ENCODE data around the gene NAA50.

Gene NAA50

DNA sequence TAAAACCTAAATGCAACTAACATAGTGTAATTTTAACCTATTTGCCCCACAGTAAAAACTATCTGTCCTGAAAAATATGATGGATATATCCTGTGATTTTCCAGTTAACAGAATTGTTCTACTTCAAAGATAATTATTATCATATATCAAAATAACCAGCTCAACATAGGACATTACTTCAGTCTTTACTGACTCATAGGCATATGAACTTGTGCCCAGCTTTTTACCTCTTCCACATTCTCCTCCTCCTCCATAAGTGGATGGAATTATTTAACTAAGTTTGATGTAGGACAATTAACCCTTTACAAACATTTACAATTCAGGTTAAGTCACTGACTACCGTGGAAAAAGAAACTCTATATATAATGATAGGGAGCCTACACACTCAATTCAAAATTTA lies 26.8 kb downstream of the NAA50 start:
- Histone ChIP-seq H3K36me3 (ENCODE audit: control insufficient read depth in 5 of 5, insufficient read depth in 5 of 5, low read length in 5 of 5) (peaks cover 15 to 34% (median 26%) of the 10 kb centered on the region in 5 donors), H3K27ac (ENCODE audit: low read depth, low read length) (peak overlapping the region; percentile 86), H3K9ac (ENCODE audit: low read length in 5 of 5) (no peak overlapping the region)

GRCh38 chr3:113717818-113718217 lies 28.2 kb downstream of the NAA50 start:
- peaks cover 0 to 38% (median 21%) of the 10 kb centered on the region in 5 donors for H3K4me1 ChIP-seq (ENCODE audit: control insufficient read depth in 5 of 5, insufficient read depth in 5 of 5, low read length in 5 of 5)

More for the DNA sequence above, 26.8 kb downstream of the NAA50 start:
- H3K27me3 ChIP-seq (ENCODE audit: control insufficient read depth in 5 of 5, insufficient read depth in 4 of 5, low read length in 5 of 5), result no peaks in the 10 kb centered on the region
- H3K9me3 ChIP-seq (ENCODE audit: control insufficient read depth in 5 of 5, low read length in 5 of 5), result no peaks in the 10 kb centered on the region
- H3K4me1 ChIP-seq (ENCODE audit: control insufficient read depth in 5 of 5, insufficient read depth in 5 of 5, low read length in 5 of 5), result peaks cover 0 to 38% (median 21%) of the 10 kb centered on the region in 5 donors
- no peak overlapping the region for H3K4me3 ChIP-seq (ENCODE audit: low read depth in 1 of 5, low read length in 5 of 5)

DNA sequence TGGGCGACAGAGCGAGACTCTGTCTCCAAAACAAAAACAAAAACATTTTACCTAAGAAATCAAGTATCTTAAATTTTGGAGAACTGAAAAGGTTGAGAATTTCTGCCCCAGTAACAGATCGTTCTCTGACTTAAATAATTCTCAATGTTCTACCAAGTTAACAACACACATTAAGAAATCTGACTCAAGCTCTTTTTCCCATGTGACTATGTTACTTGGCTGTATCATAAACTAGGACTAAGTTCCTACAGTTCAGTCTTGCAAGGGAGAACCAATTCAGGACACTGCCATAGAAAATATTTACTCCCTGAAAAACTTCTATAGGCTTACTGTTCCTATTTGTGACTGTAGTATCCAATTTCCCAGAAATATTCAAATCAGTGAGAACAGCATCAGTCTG lies 28.7 kb downstream of the NAA50 start:
- peaks cover 0 to 38% (median 21%) of the 10 kb centered on the region in 5 donors for H3K4me1 ChIP-seq (ENCODE audit: control insufficient read depth in 5 of 5, insufficient read depth in 5 of 5, low read length in 5 of 5)
- H3K9me3 ChIP-seq (ENCODE audit: control insufficient read depth in 5 of 5, low read length in 5 of 5), result no peaks in the 10 kb centered on the region
- no peaks in the 10 kb centered on the region for H3K27me3 ChIP-seq (ENCODE audit: control insufficient read depth in 5 of 5, insufficient read depth in 4 of 5, low read length in 5 of 5)
- H3K36me3 ChIP-seq (ENCODE audit: control insufficient read depth in 5 of 5, insufficient read depth in 5 of 5, low read length in 5 of 5), result peaks cover 10 to 26% (median 20%) of the 10 kb centered on the region in 5 donors
- H3K4me3 ChIP-seq (ENCODE audit: low read depth in 1 of 5, low read length in 5 of 5), result no peak overlapping the region
- peak overlapping the region; percentile 86 for H3K27ac ChIP-seq (ENCODE audit: low read depth, low read length)
- H3K9ac ChIP-seq (ENCODE audit: low read length in 5 of 5), result no peak overlapping the region

More at GRCh38 chr3:113717818-113718217, 28.2 kb downstream of the NAA50 start:
- Histone ChIP-seq H3K27ac (ENCODE audit: low read depth, low read length) (peak overlapping the region; percentile 86), H3K9ac (ENCODE audit: low read length in 5 of 5) (no peak overlapping the region), H3K9me3 (ENCODE audit: control insufficient read depth in 5 of 5, low read length in 5 of 5) (no peaks in the 10 kb centered on the region), H3K36me3 (ENCODE audit: control insufficient read depth in 5 of 5, insufficient read depth in 5 of 5, low read length in 5 of 5) (peaks cover 10 to 28% (median 23%) of the 10 kb centered on the region in 5 donors), H3K4me3 (ENCODE audit: low read depth in 1 of 5, low read length in 5 of 5) (no peak overlapping the region), H3K27me3 (ENCODE audit: control insufficient read depth in 5 of 5, insufficient read depth in 4 of 5, low read length in 5 of 5) (no peaks in the 10 kb centered on the region)

DNA sequence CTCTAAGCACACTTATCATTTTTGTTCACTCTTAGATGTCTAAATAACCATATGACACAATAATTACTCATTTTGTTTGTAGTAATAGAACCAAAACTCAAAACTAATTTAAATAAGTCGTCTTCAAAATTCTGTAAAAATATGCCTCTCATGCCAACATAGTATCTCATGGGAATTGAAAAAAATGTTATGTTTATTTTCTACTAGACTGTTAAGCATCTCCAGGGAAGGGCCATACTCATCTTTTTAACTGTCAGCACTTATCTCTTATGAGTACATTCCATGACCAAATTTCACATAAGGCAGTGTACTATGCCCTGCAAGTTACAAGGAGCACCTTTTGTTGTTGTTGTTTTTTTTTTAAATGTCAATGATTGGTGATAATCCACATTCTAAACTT lies 31.3 kb downstream of the NAA50 start:
- H3K36me3 ChIP-seq (ENCODE audit: control insufficient read depth in 5 of 5, insufficient read depth in 5 of 5, low read length in 5 of 5), result peaks cover 0 to 6% (median 2%) of the 10 kb centered on the region in 5 donors
- H3K4me3 ChIP-seq (ENCODE audit: low read depth in 1 of 5, low read length in 5 of 5), result no peak overlapping the region
- no peak overlapping the region for H3K9ac ChIP-seq (ENCODE audit: low read length in 5 of 5)
- H3K4me1 ChIP-seq (ENCODE audit: control insufficient read depth in 5 of 5, insufficient read depth in 5 of 5, low read length in 5 of 5), result peaks cover 0 to 38% (median 21%) of the 10 kb centered on the region in 5 donors
- no peaks in the 10 kb centered on the region for H3K9me3 ChIP-seq (ENCODE audit: control insufficient read depth in 5 of 5, low read length in 5 of 5)
- H3K27ac ChIP-seq (ENCODE audit: low read depth, low read length), result no peak overlapping the region
- no peaks in the 10 kb centered on the region for H3K27me3 ChIP-seq (ENCODE audit: control insufficient read depth in 5 of 5, insufficient read depth in 4 of 5, low read length in 5 of 5)

GRCh38 chr3:113712129-113712528 lies 33.9 kb downstream of the NAA50 start:
- H3K27me3 ChIP-seq (ENCODE audit: control insufficient read depth in 5 of 5, insufficient read depth in 4 of 5, low read length in 5 of 5), result no peaks in the 10 kb centered on the region
- no peak overlapping the region for H3K9ac ChIP-seq (ENCODE audit: low read length in 5 of 5)
- no peaks in the 10 kb centered on the region for H3K9me3 ChIP-seq (ENCODE audit: control insufficient read depth in 5 of 5, low read length in 5 of 5)
- no peak overlapping the region for H3K27ac ChIP-seq (ENCODE audit: low read depth, low read length)
- peaks cover 0 to 27% (median 14%) of the 10 kb centered on the region in 5 donors for H3K4me1 ChIP-seq (ENCODE audit: control insufficient read depth in 5 of 5, insufficient read depth in 5 of 5, low read length in 5 of 5)
- H3K36me3 ChIP-seq (ENCODE audit: control insufficient read depth in 5 of 5, insufficient read depth in 5 of 5, low read length in 5 of 5), result no peaks in the 10 kb centered on the region
- H3K4me3 ChIP-seq (ENCODE audit: low read depth in 1 of 5, low read length in 5 of 5), result no peak overlapping the region

DNA sequence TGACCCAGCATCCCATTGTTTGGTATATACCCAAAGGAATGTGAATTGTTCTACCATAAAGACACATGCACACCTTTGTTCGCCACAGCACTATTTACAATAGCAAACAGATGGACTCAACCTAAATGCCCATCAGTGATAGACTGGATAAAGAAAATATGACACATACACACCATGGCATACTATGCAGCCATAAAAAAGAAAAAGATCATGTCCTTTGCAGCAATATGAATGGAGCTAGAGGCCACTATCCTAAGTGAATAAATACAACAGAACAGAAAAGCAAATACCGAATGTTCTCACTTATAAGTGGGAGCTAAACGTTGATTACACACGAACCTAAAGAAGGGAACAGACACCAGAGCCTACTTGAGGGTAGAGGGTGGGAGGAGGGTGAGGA lies 38.2 kb downstream of the NAA50 start:
- Histone ChIP-seq H3K9me3 (ENCODE audit: control insufficient read depth in 5 of 5, low read length in 5 of 5) (no peaks in the 10 kb centered on the region), H3K4me1 (ENCODE audit: control insufficient read depth in 5 of 5, insufficient read depth in 5 of 5, low read length in 5 of 5) (no peaks in the 10 kb centered on the region), H3K27me3 (ENCODE audit: control insufficient read depth in 5 of 5, insufficient read depth in 4 of 5, low read length in 5 of 5) (no peaks in the 10 kb centered on the region), H3K36me3 (ENCODE audit: control insufficient read depth in 5 of 5, insufficient read depth in 5 of 5, low read length in 5 of 5) (no peaks in the 10 kb centered on the region), H3K27ac (ENCODE audit: low read depth, low read length) (no peak overlapping the region), H3K9ac (ENCODE audit: low read length in 5 of 5) (no peak overlapping the region), H3K4me3 (ENCODE audit: low read depth in 1 of 5, low read length in 5 of 5) (no peak overlapping the region)

DNA sequence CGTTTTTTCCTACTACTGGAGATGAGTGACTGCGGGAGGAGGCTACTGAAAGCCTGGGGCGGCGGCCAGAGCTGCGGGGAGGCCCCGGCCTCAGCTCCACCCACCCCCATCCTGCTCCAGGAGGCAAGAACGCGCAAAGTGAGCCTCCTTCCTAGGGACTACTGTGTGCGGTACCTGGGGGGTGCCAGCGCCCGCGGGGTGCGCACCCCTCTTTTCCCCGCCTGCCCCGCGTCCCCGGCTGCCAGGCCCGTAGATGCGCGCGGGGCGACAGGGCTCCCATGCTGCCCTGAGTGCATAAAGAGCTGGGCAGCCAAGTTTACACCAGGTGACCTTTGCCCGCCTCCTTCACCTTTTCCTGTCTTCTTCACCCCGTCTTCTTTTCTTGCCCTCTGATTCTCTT lies 47.1 kb downstream of the NAA50 start:
- H3K27me3 ChIP-seq (ENCODE audit: control insufficient read depth in 5 of 5, insufficient read depth in 4 of 5, low read length in 5 of 5), result no peaks in the 10 kb centered on the region
- peak overlapping the region; percentile 18 to 56 (median 53) for H3K4me3 ChIP-seq (ENCODE audit: low read depth in 1 of 5, low read length in 5 of 5)
- peak overlapping the region; percentile 96 for H3K27ac ChIP-seq (ENCODE audit: low read depth, low read length)
- no peaks in the 10 kb centered on the region for H3K36me3 ChIP-seq (ENCODE audit: control insufficient read depth in 5 of 5, insufficient read depth in 5 of 5, low read length in 5 of 5)
- H3K9ac ChIP-seq (ENCODE audit: low read length in 5 of 5), result peak overlapping the region in 2 of 5 donors; percentile 1 to 45
- no peaks in the 10 kb centered on the region for H3K9me3 ChIP-seq (ENCODE audit: control insufficient read depth in 5 of 5, low read length in 5 of 5)
- peaks cover 4 to 40% (median 35%) of the 10 kb centered on the region in 5 donors for H3K4me1 ChIP-seq (ENCODE audit: control insufficient read depth in 5 of 5, insufficient read depth in 5 of 5, low read length in 5 of 5)

DNA sequence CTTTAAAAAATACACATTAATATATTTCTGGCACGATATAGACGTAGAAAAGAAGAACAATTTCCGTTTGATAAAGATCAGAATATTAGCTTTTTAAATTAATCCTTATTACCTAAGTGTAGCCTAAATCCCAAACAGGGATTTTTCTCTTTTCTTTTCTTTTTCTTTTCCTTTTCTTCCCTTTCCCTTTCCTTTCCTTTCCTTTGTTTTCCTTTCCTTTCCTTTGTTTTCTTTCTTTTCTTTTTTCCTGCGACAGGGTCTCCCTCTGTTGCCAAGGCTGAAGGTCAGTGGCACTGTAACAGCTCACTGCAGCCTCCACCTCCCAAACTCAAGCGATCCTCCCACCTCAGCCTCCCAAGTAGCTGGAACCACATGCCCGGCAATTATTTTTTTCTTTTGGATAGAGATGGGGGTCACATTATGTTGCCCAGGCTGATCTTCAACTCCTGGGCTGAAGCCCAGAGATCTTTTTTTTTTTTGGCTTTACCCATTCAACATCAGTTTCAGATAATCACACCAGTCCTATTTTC lies 47.8 kb downstream of the NAA50 start:
- peak overlapping the region in 2 of 5 donors; percentile 100 for H3K4me3 ChIP-seq (ENCODE audit: low read depth in 1 of 5, low read length in 5 of 5)
- H3K36me3 ChIP-seq (ENCODE audit: control insufficient read depth in 5 of 5, insufficient read depth in 5 of 5, low read length in 5 of 5), result no peaks in the 10 kb centered on the region
- no peak overlapping the region for H3K9ac ChIP-seq (ENCODE audit: low read length in 5 of 5)
- no peaks in the 10 kb centered on the region for H3K27me3 ChIP-seq (ENCODE audit: control insufficient read depth in 5 of 5, insufficient read depth in 4 of 5, low read length in 5 of 5)
- H3K4me1 ChIP-seq (ENCODE audit: control insufficient read depth in 5 of 5, insufficient read depth in 5 of 5, low read length in 5 of 5), result peaks cover 4 to 40% (median 35%) of the 10 kb centered on the region in 5 donors
- no peaks in the 10 kb centered on the region for H3K9me3 ChIP-seq (ENCODE audit: control insufficient read depth in 5 of 5, low read length in 5 of 5)
- H3K27ac ChIP-seq (ENCODE audit: low read depth, low read length), result peak overlapping the region; percentile 96

GRCh38 chr3:113697500-113698090 lies 48.5 kb downstream of the NAA50 start:
- no peaks in the 10 kb centered on the region for H3K36me3 ChIP-seq (ENCODE audit: control insufficient read depth in 5 of 5, insufficient read depth in 5 of 5, low read length in 5 of 5)
- H3K9ac ChIP-seq (ENCODE audit: low read length in 5 of 5), result peak overlapping the region; percentile 75 to 96 (median 89)
- H3K9me3 ChIP-seq (ENCODE audit: control insufficient read depth in 5 of 5, low read length in 5 of 5), result no peaks in the 10 kb centered on the region
- H3K27ac ChIP-seq (ENCODE audit: low read depth, low read length), result peak overlapping the region; percentile 96
- H3K27me3 ChIP-seq (ENCODE audit: control insufficient read depth in 5 of 5, insufficient read depth in 4 of 5, low read length in 5 of 5), result no peaks in the 10 kb centered on the region
- peaks cover 4 to 40% (median 35%) of the 10 kb centered on the region in 5 donors for H3K4me1 ChIP-seq (ENCODE audit: control insufficient read depth in 5 of 5, insufficient read depth in 5 of 5, low read length in 5 of 5)
- H3K4me3 ChIP-seq (ENCODE audit: low read depth in 1 of 5, low read length in 5 of 5), result peak overlapping the region; percentile 86 to 100 (median 95)

- H3K4me1 ChIP-seq (ENCODE audit: control insufficient read depth in 5 of 5, insufficient read depth in 5 of 5, low read length in 5 of 5), result peaks cover 4 to 40% (median 35%) of the 10 kb centered on the region in 5 donors
- no peaks in the 10 kb centered on the region for H3K27me3 ChIP-seq (ENCODE audit: control insufficient read depth in 5 of 5, insufficient read depth in 4 of 5, low read length in 5 of 5)
- no peaks in the 10 kb centered on the region for H3K9me3 ChIP-seq (ENCODE audit: control insufficient read depth in 5 of 5, low read length in 5 of 5)
- H3K27ac ChIP-seq (ENCODE audit: low read depth, low read length), result peak overlapping the region; percentile 96
- no peaks in the 10 kb centered on the region for H3K36me3 ChIP-seq (ENCODE audit: control insufficient read depth in 5 of 5, insufficient read depth in 5 of 5, low read length in 5 of 5)
- peak overlapping the region; percentile 75 to 96 (median 89) for H3K9ac ChIP-seq (ENCODE audit: low read length in 5 of 5)
- H3K4me3 ChIP-seq (ENCODE audit: low read depth in 1 of 5, low read length in 5 of 5), result peak overlapping the region; percentile 92 to 100 (median 95)
Measured at GRCh38 chr3:113696658-113697499, 49.2 kb downstream of the NAA50 start.

Measured in subcutaneous abdominal adipose tissue (tissue), 5 donors.